NOMO-1 (cell line): ENCODE results near the gene SSMEM1.
"Not testable (repeated sequence)": the region's sequence is repeated elsewhere in the genome, so short reads cannot be mapped to it uniquely, and the experiment has no call there.

Experiments
- DNase-seq, 2 experiments: peaks; one replicate each; lab custom pipeline; 2025; ENCODE audit not compliant: unreplicated experiment in 2 of 2; lab: John Stamatoyannopoulos, UW

The SSMEM1 gene

DNA sequence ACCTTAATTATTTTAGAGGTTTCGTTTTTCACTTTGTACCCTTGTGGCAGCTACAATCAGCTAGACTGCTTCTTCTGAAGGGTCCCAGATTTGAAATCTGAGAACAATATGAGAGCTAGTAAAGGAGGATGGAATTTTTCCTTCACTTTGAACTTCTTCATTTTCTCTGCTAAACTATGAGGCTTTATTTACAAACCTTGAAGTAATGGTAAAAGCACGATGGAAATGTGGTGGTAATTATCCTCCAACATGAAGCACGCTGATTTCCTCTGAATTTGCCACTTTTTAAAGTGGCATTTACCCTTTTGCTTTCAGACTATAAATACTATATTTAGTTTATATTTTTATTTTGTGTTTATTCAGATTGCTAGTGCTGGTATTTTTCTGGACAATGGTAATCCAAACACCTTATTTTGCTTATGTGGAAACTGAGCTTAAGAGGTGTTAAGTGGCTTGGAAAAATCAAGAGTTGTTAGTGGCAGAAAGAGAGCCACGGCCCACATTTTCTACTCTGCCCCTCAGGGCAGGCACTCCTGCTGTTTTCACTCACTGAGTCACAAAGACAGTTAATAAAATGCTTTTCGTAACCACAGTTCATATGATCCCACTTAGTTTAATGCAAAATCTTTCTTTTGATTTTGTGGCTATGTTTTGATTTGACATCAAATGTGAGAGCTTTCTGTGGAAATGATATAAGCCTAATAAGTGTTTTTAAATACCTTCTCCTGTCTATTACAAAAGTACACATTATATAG is 2.7 kb downstream of the SSMEM1 start:
- no peak for DNase-seq

GRCh38 chr7:130213828-130214227 is 6.2 kb downstream of the SSMEM1 start:
- no peak for DNase-seq

DNA sequence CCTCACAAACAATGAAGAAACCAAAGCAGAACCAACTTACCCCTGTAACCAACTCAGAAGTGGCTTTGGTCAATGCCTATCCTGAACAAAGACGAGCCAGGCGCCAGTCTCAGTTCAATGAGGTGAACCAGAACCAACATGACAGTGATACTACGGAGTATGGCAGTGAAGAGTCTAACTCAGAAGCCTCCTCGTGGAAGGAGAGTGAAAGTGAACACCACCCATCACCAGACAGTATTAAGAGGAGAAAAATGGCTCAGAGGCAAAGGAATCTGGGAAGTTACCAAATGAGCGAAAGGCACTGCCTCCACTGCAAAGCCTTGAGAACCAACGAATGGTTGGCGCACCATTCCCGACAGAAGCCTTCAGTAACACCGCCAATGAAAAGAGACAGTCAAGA is 8.4 kb downstream of the SSMEM1 start:
- DNase-seq = no peak

- DNase-seq = no peak
These were observed 9.1 kb downstream of the SSMEM1 start for GRCh38 chr7:130216750-130217149.

GRCh38 chr7:130218806-130219620 is 11.4 kb downstream of the SSMEM1 start:
- DNase-seq = no peak

- no peak for DNase-seq
These were observed 12.2 kb downstream of the SSMEM1 start for GRCh38 chr7:130219871-130220270.

- DNase-seq = no peak
These were observed 14.1 kb downstream of the SSMEM1 start for GRCh38 chr7:130221746-130222145.

- DNase-seq = no peak
These were observed 16.0 kb downstream of the SSMEM1 start for GRCh38 chr7:130223646-130224045.

GRCh38 chr7:130224210-130224609 is 16.6 kb downstream of the SSMEM1 start:
- DNase-seq = no peak

DNA sequence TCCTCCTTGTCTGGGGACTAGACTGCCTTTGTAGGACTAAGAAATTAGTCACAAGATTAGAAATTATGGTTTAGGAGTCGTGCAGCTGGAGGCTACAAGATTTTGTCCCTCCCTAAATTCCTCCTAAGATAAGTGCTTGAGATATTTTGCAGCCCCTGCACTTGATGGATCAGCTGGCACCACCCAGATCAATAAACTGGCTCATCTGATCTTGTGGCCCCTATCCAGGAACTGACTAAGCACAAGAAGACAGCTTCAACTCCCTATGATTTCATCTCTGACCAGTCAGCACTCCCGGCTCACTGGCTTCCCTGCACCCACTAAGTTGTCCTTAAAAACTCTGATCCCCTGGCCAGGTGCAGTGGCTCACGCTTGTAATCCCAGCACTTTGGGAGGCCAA is 17.3 kb downstream of the SSMEM1 start:
- not testable (repeated sequence) for DNase-seq

DNA sequence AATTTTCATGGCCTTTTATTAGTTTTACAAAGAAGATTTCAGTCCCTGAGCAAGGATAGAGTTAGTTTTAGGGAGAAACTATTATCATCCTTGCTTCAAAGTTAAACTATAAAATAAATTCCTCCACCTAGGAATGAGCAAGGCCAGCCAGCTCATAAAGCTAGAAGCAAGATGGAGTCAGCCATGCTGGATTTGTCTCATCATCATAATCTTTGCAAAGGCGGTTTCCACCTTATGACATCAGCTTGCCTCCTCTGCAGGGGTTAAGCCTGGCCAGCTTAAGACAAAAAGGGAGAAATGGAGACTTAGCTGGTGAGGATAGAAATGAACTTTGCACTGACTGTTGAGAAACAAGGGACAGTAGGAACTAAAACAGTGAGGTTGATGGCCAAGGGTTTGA is 18.7 kb downstream of the SSMEM1 start:
- no peak for DNase-seq

DNA sequence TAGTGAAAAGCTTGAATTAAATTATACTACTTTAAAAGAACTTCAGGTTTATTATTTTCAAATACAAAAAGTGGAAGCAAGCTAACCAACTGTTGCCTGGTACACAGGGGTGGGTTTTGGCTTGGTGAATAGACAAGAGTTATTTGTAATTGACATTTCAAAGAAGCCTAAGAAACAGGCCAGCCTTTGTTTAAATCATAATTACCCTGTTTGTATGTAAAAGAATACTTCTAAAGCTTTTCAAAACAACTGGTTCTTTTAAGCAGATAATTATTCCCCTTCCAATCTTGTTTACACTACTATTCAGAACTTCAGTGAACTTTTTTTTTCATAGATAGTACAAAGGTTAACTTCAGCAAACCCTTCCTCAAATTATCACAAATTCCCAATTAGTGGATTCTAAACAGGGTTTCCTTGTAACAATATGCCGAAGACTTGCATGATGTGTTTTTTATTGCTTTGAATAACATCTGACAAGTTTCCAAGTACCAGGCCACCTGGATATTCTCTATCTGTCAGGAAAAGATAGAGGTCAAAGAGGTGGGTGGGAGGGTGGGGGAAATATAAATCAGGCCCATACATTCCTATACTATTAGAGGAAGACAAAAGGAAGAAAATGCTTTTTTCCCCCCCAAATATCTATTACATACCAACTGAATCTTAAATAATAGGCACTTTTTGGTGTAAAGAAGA is 20.4 kb downstream of the SSMEM1 start:
- no peak for DNase-seq

DNA sequence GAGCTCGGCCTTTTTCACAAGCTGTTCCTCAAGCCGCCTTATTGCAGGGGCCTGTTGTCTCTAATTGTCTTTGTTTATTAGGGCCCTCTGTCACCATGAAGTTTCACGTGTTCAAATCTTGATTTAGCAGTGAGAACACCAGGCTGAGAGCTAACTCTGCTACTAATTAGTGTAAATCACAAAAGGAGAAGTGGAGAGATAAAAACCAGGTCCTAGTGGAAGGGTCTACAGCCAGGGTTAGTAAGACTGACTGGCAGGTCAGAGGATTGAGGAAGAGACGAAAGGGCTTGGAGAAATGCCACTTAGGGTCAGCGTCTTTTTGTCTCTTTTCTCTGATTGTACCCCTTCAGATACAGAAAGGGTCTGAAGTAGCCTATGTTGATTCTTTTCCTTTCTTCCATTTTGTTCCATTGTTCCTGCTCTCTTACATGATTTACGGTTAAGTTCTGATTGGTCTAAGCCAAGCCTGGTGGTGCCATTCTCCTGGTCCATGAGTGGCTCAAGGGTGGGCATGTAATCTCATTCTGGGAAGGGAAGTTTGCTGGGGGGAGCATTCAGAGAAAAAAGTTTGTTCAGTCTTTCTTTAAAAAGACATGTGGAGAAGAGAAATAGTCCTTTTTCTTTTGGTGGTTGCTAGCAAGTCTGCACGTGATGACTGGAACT is 21.3 kb downstream of the SSMEM1 start:
- DNase-seq = peak in 1 of 2 experiments; percentile 51

DNA sequence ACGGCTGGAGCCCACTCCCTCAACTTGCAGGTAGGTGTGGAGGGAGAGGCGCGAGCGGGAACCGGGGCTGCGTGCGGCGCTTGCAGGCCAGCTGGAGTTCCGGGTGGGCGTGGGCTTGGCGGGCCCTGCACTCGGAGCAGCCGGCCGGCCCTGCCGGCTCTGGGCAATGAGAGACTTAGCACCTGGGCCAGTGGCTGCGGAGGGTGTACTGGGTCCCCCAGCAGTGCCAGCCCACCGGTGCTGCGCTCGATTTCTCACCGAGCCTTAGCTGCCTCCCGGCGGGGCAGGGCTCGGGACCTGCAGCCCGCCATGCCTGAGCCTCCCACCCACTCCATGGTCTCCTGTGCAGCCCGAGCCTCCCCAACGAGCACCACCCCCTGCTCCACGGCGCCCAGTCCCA is 22.3 kb downstream of the SSMEM1 start:
- DNase-seq = not testable (repeated sequence)

- DNase-seq = no peak
These were observed 24.1 kb downstream of the SSMEM1 start for GRCh38 chr7:130231792-130232191.

GRCh38 chr7:130232209-130232608 is 24.5 kb downstream of the SSMEM1 start:
- DNase-seq = no peak

DNA sequence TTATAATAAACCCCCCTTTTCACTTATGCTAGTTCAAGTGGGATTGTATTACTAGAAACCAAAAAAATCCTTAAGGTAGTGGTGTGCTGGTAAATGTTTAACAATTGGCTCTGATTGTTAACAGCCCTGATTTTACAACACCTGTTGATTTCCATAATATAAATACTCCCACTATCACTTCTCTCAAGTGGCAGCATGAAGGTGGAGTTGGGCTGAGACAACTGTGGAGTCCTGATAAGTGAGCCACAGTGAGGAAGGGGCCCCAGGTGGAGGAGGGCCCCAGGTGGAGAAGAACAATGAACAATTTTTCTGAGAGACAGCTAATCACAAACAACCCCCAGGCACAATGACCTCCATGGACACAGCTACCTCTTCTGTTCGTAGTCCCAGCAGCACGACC is 26.4 kb downstream of the SSMEM1 start:
- DNase-seq = no peak

- not testable (repeated sequence) for DNase-seq
These were observed 28.7 kb downstream of the SSMEM1 start for GRCh38 chr7:130236361-130236760.

GRCh38 chr7:130240240-130240639 is 32.6 kb downstream of the SSMEM1 start:
- no peak for DNase-seq

GRCh38 chr7:130242198-130243014 is 34.7 kb downstream of the SSMEM1 start:
- DNase-seq = peak in 1 of 2 experiments; percentile 4
